HG02943 (cell line): ENCODE data around the gene PPIP5K1.
"Not testable (repeated sequence)": the region's sequence is repeated elsewhere in the genome, so short reads cannot be mapped to it uniquely, and the experiment has no call there.

Experiments
- ATAC-seq: cut with Tn5 transposase; IDR thresholded peaks from one replicate; pipeline ENCODE4 v1.9.1; 2021; ENCODE audit warnings: mild to moderate bottlenecking, low read depth, moderate library complexity; ENCODE audit not compliant: unreplicated experiment

The PPIP5K1 gene

DNA sequence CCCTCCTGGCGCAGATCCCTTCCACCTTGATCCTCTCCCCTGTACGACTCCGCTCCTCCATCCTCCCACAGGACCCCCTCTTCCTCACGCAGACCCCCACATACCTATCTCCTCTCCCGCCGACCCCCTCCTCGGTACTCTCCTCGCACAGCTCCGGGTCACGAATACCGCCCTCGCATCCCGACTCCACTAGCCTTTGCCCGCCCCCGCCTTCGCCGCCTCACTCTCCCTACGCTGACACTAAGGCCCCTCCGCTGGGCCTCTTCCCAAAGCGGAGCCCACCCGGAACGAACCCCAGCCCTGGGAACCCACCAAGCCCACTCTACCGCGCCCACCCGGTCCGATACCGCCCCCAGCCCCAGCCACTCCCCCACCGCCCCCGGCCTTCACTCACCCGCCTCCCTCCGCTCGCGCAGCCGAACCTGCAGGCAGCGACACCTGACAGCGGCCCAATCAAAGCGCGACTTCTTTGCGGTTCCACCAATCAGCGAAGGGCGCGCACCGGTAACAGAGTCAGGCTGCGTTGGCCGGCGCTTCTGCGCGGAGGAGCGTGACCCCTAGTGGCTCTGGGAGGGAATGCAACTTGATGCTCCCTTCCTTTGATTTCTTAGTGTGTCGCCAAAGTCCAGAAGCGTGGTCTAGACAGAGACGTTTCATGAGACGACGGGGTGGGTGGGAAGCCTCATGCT lies at the start of gene PPIP5K1:
Gene PPIP5K1 (minus strand): TSS at position 431 of the 689 bp plus-strand sequence. CDS start 5,704 bp downstream, outside the sequence.
- peak; percentile 85 for ATAC-seq

DNA sequence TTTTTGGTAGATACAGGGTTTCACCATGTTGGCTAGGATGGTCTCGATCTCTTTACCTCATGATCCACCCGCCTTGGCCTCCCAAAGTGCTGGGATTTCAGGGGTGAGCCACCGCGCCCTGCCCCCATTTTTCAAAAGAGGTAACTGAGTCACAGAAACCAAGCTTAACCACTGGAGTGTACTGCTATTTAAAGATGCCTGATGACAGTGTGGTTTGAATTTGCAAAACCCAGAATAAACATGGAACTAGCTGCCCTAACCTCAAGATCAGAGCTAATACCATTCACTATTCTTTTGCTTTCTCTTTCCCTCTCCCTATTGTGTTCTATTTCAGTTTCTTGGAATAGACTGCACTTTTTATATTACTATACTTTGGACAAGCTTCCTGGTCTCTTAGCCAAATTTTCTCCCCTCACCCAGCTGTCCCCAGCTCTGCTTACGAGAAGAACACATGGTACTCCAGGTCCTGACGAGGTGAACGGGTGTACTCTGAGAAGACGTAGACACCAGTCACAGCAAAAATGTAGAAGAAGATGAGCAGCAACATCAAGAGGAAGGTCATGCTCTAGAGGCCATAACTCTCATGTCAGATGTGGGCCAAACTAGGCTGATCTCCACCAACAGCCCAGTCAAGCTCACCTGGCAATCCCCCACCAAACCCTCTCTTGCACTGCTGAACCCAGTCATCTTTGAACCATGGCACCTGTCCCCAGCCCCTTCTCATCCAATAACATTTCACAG lies 48.6 kb upstream of the PPIP5K1 start:
- ATAC-seq: not testable (repeated sequence)

DNA sequence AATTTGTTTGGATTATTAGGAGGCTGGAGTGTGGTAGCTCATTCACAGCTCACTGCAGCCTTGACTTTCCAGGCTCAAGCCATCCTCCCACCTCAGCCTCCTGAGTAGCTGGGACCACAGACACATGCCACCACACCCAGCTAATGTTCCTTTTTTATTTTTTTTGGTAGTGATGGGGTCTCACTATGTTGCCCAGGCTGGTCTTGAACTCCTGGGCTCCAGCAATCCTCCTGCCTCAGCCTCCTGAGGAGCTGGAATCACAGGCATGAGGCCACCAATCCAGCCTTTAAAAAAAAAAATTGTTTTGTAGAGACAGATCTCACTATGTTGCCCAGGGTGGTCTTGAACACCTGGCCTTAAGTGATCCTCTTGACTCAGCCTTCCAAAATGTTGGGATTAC lies 36.9 kb upstream of the PPIP5K1 start:
- ATAC-seq: not testable (repeated sequence)

DNA sequence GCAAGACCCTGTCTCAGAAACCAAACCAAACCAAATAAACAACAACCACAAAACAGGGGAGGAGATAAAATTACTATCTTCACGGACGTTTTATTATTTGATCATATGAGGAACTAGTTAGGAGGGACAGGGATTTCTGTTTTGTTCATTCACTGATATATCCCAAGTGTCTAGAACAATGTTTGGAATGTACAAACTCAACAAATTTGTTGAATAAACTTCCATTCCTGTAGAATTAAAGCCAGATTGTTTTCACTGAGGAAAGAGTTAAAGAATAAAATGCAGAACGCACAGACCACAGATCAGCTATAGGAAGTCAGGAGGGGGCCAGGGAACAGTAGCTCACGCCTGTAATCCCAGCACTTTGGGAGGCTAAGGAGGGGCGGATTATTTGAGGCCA lies 35.1 kb upstream of the PPIP5K1 start:
- no peak for ATAC-seq

DNA sequence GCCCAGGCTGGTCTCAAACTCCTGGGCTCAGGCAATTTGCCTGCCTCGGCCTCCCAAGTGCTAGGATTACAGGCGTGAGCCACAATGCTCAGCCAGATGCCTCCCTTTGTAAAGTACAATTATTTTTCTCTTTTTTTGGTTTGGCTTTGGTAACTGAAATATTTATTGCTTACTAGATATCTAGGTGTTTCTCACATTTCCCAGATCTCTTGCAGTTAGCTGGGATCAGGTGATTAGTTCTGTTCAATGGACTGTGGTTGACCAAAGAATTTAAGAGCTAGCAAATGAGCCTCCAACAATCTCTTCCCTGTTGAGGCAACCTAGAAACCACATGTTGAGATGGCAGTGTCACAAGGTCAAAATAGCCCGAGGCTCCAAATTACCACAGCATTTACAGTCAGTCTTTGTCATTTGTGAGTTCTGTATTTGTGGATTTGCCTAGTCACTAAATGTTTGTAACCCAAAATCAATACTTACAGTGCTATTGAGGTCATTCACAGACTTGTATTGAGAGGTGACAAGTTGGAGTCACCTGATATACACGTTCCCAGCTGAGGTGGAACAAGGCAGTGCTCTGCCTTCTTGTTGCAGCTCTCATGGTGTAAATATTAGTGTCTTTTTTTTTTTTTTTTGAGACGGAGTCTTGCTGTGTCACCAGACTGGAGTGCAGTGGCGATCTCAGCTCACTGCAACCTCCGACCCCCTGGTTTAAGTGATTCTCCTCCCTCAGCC lies 32.2 kb upstream of the PPIP5K1 start:
- ATAC-seq: not testable (repeated sequence)

DNA sequence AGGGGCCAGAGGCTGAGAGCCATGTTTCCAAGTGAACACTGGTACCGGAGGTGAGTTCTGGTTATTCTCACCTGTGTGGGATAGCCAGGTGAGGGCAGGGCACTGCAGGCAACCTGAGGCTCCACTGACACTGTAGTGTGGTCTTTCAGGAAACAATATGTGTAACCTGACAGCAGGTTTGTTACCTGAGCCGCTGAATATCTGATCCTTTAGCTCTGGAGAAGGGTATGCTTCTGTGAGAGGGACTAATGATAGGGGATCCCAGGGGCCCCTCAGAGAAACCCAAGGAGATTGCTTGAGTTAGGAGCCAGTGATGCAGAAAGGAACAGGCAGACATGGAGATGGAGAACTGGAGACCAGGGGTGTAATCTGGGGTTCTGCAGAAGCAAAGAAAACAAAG lies 28.7 kb upstream of the PPIP5K1 start, which contains the start of gene STRC:
Gene STRC (minus strand): TSS at position 101 of the 400 bp plus-strand sequence. CDS start 78 bp downstream, at position 23.
- not testable (repeated sequence) for ATAC-seq

DNA sequence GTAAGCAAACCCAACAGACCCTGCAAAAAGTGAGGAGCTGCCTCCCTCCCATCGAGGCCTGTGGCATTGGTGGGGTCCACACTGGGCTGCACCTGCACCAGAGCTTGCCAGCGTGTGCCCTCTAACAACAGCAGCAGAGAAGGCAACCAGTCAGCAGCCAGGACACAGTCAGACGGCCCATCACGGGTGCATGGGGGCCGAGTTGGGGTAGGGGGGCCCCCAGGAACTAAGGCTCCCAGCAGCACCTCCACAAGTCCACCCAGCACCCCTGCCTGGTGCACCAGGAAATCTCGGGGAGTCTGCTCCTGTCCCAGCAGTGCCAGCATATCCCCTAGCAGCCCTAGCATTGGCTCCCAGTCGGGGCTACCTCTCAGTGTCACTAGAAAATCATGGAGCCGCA lies 27.7 kb upstream of the PPIP5K1 start:
- not testable (repeated sequence) for ATAC-seq

DNA sequence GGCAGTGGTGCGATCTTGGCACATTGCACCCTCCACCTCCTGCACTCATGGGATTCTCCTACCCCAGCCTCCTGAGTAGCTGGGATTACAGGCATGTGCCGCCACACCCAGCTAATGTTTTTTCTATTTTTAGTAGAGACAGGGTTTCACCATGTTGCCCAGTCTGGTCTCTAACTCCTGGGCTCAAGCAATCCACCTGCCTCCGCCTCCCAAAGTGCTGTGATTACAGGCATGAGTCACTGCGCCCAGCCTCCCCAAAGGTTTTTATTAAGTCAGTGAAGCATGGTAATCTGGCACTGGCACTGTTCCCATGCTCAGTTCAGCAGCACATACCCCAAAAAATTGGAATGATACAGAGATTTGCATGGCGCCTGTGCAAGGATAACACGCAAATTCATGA lies 12.2 kb upstream of the PPIP5K1 start:
- ATAC-seq: not testable (repeated sequence)

DNA sequence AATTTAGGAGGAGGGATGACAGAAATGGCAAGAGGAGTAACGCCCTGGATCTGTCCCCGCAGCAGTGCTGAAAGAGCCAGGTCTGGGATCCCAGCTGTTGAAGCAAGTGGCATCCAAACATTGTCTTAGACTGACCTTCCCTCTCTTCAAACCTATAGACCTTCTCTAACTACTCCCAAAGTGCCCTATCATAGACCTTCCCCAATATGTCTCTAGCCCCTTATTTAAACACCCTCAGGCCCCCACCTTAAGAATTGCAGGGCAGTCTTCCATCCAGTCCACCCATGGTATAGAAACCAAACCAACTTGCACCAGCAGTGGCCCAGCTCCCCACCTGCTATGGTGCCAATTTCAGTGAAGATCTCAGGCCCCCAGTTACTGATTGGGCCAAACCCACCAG lies 10.2 kb upstream of the PPIP5K1 start:
- ATAC-seq: not testable (repeated sequence)

DNA sequence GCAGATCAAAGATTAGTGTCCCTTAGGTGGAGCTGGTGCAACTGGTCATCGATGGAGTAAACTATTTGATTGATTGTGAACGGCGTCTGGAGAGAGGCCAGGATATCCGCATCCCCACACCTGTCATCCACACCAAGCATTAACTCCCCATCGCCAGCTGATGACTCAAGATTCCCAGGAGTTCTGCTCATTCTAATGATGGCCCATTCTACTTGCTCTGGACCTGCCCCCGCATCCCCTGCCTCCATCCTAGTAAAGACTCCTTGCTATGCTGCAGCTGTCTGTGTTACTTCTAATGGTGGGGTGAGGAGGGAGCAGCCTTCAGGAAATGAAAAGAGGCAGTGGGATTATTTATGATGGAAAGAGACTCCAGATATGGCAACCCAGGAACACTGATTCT lies 9.1 kb upstream of the PPIP5K1 start:
- ATAC-seq: not testable (repeated sequence)

DNA sequence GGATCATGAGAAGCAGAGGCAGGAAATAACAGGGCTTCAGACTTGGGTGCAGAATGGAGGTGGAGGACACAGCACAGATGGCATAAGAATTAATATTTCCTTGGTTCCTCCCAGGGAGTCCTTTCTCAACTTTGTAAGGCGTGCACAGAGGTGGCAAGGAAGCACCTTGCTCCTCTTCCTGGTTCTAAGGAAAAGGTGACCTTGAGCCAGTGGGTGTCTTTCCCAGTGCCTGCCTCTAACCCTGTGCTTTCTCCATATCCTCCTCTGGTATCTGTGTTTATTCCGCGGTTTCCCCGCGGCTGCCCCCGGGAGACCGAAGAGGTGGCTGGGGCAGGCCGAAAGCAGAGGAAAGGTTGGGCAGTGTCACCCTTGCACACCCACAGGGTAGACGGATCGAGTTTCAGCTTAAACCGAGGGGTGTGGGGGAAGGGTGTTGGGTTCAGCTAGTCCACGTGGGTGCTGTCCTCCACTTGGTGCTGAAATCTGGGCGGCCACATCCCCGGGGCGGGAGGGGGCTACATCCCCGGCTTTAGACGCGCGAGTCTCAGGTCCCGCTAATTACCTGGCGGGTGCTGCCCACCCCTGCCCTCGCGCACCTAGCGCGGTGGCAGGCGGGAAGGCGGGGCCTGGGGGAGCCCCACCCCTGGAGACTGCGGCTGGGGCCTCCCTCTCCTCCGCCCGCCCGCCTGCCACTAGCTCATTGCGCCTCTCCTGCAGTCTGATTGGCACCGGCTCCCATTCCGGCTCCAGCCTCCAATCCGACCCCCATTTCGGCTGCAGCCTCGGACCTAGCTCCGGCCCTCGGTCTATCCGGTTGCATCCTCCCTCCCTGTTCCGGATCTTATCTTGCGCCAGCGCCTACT lies 3.6 kb upstream of the PPIP5K1 start, which contains the start of gene CKMT1B:
Gene CKMT1B (plus strand): TSS at position 700 of the 863 bp plus-strand sequence. CDS start 192 bp downstream, outside the sequence.
- ATAC-seq: not testable (repeated sequence)

DNA sequence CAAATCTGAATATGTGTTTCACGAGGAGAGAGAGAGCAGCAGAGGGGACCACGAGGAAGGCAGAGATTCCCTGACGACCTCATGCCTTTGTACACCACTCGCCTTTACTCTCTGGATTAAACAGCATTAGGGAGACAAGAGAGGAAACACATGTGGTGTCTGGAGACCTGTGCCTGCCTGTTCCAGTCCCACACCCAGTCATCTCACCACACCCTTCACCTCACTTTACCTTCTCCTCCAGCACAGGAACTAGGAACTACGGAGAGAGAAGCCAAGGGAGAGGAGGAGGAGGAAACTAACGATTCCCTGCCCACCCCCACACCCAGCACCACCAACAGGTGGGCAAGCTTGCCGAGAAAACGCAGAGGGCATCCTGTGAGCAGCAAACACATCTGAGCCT lies 2.8 kb upstream of the PPIP5K1 start:
- not testable (repeated sequence) for ATAC-seq

DNA sequence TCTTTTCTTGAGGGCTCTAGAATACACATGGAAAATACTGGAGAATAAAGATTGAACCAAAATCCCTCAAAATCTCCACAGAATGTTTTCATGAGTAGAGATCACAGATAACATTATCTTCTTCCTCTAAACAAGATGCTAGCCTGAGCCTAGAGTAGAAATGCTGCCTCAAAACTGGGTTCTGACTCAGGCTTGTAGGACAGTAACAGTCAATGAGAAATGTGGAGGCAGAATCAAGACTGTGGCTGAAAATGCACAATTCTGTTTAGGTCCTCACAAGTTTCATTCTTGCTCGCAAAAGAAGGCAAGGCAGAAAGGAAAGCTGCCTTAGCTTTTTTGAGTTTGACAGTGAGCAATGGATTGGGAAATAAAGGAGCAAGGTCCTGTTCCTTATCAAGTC lies 15.4 kb downstream of the PPIP5K1 start:
- ATAC-seq: not testable (repeated sequence)

DNA sequence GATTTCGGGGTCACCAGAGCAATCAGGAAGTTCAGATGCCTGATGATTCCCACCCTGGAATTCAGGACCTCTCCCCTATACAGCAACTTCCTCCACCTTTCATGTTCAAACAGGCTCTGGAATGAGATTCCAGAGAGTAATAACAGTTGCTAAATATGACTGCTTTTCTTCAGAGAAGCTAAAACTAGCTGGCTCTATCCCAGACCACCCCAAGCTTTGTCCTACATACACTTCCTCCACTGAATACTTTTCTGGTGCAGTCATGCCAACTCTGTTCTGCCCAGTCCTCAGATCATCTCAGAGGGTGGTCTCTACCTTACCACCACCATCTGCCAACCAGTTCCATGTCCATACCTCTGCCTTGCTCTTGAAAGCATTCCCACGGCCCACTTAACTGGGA lies 23.4 kb downstream of the PPIP5K1 start:
- ATAC-seq: not testable (repeated sequence)

DNA sequence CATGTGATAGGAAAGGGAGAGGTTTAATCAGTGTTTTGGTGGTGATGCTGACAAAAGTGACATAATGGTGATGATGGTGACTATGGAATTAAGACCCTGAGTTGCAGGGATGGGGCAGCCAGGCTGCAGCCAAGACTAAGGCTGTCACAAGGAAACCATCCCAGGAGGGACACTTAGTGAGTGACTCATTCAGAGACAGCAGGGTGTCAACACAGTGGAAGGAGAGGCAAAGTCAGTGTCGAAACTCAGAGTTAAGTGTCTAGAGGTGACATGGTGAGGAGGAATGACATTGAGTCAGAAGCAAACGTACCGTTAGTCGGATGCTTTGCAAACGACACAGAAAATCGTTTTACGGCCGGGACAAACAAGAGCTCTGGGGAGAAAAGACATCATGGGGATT lies 26.2 kb downstream of the PPIP5K1 start:
- not testable (repeated sequence) for ATAC-seq

DNA sequence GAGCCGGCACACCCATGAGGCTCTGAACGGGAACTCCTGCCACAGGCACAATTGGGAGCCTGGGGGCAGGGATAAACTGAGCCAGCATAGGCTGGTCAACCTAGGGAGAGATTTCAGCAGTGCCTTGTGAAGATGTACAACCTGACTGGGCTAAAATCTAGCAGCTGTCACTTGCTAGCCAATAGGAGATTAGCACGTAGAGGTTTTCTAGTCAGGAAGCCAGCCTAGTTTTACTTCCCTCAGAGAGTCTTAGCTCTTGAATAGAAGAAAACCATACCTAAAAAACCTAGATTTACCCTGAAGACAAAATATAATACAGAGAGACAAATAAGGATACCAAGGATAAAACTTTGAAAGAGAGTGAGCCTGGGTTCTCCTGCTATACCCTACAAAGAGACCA lies 27.3 kb downstream of the PPIP5K1 start:
- not testable (repeated sequence) for ATAC-seq

DNA sequence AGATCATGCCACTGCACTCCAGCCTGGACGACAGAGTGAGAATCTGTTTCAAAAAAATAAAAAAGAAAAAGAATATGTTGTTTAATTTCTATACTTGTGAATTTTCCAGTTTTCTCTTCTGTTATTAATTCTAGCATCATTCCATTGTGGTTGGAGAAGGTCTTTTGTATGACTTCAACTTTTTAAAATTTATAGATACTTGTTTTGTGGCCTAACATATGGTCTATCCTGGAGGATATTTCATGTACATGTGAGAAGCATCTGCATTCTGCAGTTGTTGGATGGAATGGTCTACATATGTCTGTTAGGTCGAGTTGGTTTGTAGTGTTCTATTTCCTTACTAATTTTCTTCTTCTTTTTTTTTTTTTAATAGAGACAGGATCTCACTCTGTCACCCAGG lies 37.0 kb downstream of the PPIP5K1 start:
- no peak for ATAC-seq

DNA sequence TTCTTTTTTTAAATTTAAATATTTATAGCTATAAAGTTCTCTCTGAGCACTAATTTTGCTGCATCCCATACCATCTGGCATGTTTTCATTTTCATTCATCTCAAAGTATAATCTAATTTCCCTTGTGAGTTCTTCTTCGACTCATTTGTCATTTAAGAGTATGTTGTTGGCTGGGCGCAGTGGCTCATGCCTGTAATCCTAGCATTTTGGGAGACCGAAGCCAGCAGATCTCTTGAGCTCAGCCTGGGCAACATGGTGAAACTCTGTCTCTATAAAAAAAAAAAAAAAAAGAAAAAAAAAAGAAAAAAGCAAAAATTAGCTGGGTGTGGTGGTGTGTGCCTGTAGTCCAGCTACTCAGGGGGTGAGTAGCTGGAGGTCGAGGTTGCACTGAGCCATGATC lies 37.8 kb downstream of the PPIP5K1 start:
- ATAC-seq: no peak

DNA sequence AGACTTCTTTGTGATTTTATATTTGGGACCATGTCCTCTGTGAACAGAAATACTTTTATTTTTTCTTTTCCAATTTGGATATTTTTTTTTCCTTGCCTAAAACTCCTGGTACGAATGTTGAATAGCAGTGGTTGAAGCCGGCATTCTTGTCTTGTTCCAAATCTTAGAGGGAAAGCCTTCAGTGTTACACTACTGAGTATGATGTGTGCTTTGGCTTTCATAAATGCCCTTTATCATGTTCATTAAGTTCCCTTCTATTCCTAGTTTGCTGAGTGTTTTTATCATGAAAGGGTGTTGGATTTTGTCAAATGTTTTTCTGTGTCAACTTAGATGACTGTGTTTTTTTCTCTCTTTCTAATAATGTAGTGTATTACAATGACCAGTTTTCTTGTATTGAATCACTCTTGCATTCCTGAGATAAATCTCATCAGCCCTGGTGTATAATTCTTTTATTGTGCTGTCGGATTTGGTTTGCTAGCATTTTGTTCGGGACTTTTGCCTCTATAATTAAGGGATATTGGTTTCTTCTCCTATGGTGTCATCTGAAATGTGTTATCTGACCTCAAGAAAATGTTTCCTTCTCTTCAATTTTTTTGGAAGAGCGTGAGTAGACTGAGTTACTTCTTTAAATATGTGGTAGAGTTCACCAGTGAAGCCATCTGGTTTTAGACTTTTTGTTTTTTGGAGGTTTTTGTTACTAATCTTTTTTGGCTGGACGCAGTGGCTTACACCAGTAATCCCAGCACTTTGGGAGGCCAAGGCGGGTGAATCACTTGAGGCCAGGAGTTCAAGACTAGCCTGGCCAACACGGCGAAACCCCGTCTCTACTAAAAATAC lies 39.3 kb downstream of the PPIP5K1 start:
- ATAC-seq: no peak
